HG03175 (cell line): ENCODE data around the gene ATP23.

Experiments
- ATAC-seq: cut with Tn5 transposase; IDR thresholded peaks from one replicate; pipeline ENCODE4 v1.9.1; 2021; ENCODE audit warnings: mild to moderate bottlenecking, moderate library complexity; ENCODE audit not compliant: unreplicated experiment

Gene ATP23, protein sequence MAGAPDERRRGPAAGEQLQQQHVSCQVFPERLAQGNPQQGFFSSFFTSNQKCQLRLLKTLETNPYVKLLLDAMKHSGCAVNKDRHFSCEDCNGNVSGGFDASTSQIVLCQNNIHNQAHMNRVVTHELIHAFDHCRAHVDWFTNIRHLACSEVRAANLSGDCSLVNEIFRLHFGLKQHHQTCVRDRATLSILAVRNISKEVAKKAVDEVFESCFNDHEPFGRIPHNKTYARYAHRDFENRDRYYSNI

GRCh38 chr12:57941165-57941894, at the start of gene ATP23:
TSS of gene ATP23 (plus strand) at chr12:57941567. CDS start at chr12:57941702, 135 bp downstream.
- ATAC-seq = peak; percentile 90

- no peak for ATAC-seq
Observed at GRCh38 chr12:57892232-57892972, 49.0 kb upstream of the ATP23 start.

DNA sequence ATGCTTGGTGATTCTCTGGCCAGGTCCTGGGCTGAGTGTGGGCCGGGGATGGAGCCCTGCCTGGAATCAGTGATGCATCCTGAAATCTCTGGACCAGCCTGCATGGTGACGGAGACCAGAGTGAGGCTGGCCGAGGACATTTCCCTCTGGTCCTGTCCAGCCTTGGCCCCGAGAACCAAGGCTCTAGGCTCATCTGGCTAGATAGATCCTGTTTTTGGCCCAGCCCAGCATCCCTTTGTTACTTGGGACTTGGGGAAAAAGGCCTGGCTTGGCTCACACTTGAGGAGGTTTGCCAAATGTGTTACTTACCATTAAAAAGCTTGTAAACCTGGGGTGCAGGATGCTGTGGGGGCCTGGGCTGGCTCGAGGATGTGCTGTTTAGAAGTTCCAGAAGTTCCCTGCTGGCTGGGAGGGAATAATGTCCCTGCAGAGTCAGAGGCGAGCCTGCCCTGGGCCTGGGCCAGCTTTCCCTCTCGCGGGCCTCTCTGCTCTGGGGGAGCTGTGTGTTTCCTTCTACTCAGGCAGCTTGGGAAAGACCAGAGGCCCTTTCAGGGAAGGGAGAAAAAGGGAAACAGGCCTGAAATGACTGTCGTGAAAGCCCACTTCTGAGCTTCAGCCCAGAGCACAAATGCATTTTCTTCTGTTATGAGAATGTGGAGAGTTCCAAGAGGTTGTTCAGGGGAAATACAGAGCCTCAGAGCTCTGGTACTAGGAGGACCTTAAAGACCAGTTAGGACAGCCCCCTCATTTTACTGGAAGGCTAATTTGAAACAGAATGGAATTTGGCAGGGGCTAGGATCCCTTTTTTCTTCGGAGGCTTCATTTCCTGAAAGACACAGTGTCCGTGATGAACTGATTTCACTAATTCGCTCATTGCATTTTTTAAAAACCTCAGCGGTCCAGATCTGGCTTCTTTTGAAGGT, 47.7 kb upstream of the ATP23 start:
- no peak for ATAC-seq

- ATAC-seq = no peak
Observed at GRCh38 chr12:57894399-57895292, 46.7 kb upstream of the ATP23 start.

DNA sequence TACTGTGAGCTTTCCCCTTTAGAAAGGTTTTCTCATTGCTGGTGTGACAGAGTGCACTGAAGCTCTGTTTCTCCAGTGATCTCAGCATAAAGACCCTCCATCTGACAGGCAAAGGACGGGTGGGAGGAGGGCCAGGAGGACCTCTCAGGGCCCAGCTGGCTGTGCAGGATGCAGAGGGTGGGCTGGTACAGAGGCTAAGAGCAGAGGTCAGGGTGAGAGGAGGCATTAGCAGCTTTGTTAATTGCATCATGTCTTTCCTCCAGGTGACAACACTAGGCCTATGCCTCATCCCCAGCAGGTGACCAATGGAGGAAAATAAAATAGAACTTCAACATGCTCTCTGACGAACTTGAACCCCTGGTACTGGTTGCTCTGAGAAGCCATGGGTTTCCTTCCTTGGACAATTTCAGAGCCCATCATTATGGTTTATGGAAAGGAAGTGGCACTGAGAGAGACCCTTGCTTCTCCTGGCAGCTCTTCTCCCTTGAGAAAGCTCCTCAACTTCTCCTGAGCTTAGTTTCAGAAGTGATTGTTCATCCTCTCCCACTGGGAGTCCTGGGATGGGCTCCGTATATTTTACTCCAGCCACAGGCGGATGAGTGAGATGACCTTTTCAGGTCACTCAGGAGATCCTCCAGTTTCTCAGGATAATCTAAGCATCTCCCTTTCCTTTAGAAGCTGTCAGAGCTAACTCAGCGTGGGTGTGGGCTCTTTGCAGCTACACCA, 45.8 kb upstream of the ATP23 start:
- ATAC-seq = no peak

- ATAC-seq = no peak
Observed at GRCh38 chr12:57896115-57896433, 45.3 kb upstream of the ATP23 start.

DNA sequence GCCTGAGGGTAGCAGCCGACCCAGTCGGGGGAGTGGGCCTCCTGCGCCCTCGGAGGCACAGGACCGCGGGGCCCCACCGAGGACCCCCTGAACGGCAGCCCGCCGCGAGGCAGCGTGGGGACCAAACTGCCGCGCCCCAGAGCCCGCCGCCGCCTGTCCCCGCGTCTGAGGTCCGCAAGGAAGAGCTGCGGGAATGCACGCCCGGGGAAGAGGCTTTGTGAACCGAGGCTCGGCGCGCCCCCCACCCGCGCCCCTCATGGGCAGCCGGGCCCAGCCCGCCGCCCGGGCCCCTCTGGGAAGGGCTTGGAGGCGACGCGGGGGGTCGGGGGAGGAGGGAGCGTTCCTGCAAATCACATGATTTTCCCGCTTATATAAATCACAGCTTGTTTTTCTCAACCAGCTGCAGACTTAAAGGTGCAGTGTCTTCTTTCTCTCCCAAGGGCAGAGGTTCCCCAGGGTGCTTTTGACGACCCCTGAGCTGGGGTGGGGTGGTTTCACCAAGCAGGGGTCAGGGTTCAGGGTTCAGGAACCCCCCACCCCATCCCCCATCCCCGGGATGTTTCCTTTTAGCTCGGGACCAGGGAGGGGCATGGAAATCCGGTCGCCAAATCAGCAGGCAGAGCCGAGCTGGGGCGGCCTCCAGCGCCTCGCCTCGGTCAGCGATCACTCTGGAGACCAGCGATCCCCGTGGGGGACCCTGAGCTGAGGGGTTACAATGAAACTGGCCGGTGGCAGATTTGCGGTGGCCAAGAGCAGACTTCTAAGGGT, 44.7 kb upstream of the ATP23 start:
- ATAC-seq = no peak

DNA sequence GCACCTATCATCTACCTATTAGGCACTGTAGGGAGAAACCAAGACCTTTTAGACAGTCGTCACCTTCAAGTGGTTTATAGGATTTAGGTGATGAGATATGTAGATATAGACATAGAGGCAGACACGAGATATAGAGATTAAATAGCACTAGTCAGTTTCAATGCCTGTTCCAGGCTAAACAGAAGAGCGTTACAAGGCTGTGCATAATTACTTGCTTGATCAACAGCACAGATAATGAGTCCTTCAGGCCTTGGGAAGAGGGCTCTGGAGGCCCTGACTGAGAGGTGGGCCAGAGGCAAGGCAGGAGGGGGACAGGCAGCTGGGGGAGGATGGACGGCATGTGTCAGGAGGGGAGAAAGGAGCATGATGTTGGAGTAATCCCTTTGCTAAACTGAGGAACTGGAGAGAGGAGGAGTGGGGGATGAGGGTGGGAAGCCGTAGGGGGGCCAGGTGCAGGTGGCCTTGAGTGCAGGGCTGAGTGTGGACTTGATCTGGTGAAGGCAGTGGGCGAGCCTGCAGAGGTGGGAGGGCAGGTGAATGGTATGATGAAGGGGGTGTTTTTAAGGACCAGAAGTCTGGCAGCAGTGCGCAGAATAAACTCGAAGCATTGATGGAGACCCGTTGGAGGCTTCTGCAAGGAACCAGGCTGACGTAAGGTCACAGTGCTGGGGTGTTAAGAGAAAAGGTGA, 43.9 kb upstream of the ATP23 start:
- ATAC-seq = no peak

GRCh38 chr12:57898308-57898970, 42.9 kb upstream of the ATP23 start:
- no peak for ATAC-seq

GRCh38 chr12:57899010-57899662, 42.2 kb upstream of the ATP23 start:
- peak; percentile 90 for ATAC-seq

DNA sequence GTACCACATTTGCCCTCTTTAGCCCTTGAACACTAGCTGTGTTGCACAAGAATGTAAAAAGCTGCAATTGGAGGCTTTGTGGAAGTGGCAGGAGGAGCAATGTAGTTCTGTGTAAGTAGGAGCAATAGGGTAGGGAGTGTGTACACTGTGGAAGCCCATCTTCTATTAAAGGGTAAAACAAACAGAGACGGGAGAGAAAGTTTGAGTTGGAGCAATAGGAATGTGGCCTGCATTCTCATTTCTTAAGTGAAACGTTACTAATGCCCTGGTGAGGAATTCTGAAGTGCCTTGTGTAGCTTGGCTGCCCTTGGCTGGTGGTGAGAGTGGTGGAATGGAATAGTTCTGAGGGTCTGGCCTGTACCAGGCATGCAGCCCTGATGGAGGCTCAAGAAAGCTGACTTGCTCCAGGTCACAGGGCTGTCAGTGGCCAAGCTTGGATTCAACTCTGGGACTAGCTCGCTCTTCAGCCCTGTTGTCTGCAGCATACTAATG, 38.8 kb upstream of the ATP23 start:
- no peak for ATAC-seq

DNA sequence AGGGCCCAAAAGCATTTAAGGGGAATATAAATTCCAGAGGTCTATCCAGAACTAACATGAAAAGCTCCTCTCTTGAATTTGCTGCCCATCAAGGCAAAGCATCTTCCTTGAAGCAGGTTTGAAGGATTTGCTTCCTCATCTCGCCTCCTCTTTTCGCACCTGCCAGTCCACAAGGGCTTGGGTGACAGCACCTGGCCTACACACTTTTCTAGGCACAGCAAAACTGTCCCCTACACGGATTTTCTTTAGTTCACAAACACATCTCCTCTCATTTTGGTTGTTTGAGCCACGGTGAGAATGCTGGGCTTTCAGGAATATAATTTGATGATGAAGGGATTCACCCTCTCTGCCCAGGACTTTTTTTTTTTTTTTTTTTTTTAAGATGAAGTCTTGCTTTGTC, 36.9 kb upstream of the ATP23 start:
- no peak for ATAC-seq

- peak; percentile 92 for ATAC-seq
Observed at GRCh38 chr12:57904848-57905811, 36.2 kb upstream of the ATP23 start.

DNA sequence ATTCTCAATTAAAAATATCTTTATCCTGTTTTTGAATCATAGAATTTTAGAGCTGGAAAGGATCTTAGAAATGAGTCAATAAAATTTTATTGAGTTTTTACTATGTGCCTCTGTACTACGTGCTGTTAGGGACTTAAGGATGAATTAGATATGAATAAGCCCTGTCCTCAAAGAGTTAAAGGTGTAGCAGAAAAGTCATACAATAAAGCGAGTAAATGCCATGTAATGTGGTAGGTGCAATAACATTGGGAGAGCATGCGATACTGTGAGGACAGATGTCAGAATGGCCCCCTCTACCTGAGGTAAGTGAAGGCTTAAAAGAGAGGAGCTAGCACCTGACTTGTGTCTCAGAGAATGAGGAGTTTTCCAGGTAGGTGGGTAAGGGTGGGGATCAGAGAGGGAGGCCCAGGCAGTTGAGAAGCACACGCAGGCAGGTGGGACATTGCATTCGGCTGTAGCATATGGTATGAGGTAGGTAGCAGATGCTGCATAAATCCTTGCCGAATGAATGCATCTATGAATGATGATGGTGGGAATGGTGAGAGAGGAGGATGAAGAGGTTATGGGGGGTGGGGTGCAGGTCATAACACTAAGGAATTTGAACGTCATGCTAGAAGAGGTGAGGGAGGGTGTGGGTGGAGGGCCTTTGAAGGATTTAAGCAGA, 35.4 kb upstream of the ATP23 start:
- no peak for ATAC-seq

GRCh38 chr12:57906821-57907220, 34.5 kb upstream of the ATP23 start:
- ATAC-seq = no peak
